C4-2B (cell line): ENCODE data around the gene JADE1.

ENCODE experiments used
- ZFX ChIP-seq: fragments of 450-650 bp; IDR thresholded peaks from 2 replicates; pipeline ENCODE4 v1.6.1; 2017
- TF ChIP-seq, protein P1 (sequence below): fragments of 450-650 bp; conservative IDR thresholded peaks from 2 replicates; pipeline ENCODE4 v1.5.1; 2017; ENCODE audit warnings: mild to moderate bottlenecking

- TF ChIP-seq, protein P1, sequence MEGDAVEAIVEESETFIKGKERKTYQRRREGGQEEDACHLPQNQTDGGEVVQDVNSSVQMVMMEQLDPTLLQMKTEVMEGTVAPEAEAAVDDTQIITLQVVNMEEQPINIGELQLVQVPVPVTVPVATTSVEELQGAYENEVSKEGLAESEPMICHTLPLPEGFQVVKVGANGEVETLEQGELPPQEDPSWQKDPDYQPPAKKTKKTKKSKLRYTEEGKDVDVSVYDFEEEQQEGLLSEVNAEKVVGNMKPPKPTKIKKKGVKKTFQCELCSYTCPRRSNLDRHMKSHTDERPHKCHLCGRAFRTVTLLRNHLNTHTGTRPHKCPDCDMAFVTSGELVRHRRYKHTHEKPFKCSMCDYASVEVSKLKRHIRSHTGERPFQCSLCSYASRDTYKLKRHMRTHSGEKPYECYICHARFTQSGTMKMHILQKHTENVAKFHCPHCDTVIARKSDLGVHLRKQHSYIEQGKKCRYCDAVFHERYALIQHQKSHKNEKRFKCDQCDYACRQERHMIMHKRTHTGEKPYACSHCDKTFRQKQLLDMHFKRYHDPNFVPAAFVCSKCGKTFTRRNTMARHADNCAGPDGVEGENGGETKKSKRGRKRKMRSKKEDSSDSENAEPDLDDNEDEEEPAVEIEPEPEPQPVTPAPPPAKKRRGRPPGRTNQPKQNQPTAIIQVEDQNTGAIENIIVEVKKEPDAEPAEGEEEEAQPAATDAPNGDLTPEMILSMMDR = no peak
- no peak for TF ChIP-seq ZFX
These were observed 52.5 kb downstream of the JADE1 start for GRCh38 chr4:128861856-128862518.
